ENCODE data around the gene TLCD3A.

GRCh38 chr17:789160-789840 is 56.9 kb downstream of the TLCD3A start:
- no peak for TF ChIP-seq YY1 (IDR thresholded peaks at IDR 0.05; ENCODE audit: insufficient read depth, insufficient read length)
- no peak for TF ChIP-seq SUZ12 (IDR thresholded peaks at IDR 0.05; ENCODE audit: extremely low read depth, insufficient read depth, insufficient read length)

All from NT2/D1 (cell line).